HG03457 (cell line): Measurements from ENCODE around the gene ZNF185.
"Not testable (repeated sequence)": the region's sequence is repeated elsewhere in the genome, so short reads cannot be mapped to it uniquely, and the experiment has no call there.

ENCODE experiments used
- ATAC-seq: cut with Tn5 transposase; IDR thresholded peaks from one replicate; pipeline ENCODE4 v1.9.1; 2021; ENCODE audit warnings: moderate number of reproducible peaks; ENCODE audit not compliant: unreplicated experiment

ZNF185 gene

GRCh38 chrX:152895121-152895520, 2.7 kb upstream of the ZNF185 start:
- ATAC-seq = no peak

DNA sequence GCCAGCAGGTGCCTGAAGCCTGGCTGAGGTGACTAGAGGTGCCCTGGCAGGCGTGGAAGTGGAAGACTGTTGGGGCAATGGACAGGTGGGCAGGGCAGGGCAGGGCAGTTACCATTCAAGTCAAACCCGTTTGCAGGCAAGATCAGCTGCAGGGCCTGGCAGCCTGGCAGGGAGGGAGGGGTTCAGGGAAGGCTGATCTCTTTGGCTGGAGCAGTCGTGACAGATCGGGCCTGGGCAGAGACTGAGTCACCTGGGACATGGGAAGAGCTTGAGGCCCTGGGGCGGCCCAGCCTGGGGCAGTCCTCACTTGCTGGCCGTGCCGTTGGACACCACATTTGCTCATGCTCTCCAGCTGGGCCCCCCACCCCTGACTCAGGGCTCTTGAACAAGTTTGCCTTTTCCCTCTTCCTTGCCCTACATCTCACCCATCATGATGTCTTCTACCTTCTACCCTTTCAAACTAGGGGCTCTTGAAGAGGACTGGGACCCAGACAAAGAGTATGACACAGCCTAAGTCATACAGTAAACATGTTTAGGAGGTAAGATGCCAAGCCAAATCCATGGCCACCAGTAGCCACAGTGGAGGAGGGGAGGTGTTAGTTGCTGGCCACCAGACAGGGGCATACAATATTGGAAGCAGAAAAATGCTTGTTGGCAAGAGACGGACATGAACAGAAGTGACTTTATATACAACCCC, 2.0 kb upstream of the ZNF185 start:
- ATAC-seq = no peak

DNA sequence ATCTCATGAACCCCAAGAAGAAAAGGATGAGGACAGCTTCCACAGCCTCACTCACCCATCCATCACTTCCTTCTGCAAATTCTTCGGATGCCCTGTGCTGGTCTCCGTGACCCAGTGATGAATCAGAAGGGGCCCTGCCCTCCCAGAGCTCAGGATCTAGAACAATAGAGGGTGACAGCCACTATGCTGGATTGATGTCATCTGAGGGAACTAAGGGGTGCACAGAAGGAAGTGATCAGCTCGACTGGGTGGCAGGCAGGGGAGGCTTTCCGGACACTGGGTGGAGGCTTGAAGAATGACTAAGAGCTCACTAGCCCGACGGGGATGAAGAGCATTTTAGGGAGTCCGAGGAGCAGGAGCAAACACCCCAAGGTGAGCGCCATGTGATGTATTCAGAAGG, 1.4 kb upstream of the ZNF185 start:
- no peak for ATAC-seq

GRCh38 chrX:152898442-152898841, 575 bp downstream of the ZNF185 start:
- ATAC-seq = no peak

DNA sequence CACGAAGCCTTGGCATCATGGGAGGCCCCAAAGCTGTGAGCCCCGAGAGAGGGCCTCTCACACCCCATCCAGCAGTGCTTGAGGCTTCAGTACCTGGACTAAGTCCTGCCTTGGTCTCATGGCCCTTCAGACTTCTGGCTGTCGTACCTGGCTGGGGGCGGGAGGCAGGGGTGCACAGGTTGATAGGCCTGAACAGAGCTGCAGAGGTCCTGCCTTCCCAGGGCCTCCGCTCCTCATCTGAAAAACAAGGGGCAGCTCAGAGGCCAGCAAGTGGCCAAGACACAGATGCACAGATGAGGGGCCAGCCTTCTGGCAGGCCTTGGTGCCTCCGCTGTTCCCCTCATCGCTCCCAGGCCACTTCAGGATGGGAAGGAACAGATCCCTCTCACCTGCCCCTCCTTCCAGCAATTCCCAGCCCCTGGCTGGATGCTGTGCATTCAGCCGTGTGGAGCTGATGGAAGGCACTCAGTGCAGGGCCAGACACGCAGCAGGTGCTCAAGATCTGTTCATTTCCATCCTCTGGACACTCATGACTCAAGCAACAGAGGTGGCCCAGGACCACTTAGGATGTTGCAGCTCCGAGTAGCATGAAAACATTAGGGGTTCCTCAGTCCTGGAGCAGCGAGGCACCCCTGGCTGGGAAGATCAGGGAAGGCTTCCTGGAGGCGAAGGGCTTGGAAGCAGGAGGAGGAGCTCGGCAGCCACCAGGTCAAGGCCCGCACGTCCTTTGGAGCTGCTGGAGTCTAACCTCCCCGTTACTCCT, 1.4 kb downstream of the ZNF185 start:
- no peak for ATAC-seq

- ATAC-seq = no peak
These were observed 2.2 kb downstream of the ZNF185 start for GRCh38 chrX:152899874-152900719.

DNA sequence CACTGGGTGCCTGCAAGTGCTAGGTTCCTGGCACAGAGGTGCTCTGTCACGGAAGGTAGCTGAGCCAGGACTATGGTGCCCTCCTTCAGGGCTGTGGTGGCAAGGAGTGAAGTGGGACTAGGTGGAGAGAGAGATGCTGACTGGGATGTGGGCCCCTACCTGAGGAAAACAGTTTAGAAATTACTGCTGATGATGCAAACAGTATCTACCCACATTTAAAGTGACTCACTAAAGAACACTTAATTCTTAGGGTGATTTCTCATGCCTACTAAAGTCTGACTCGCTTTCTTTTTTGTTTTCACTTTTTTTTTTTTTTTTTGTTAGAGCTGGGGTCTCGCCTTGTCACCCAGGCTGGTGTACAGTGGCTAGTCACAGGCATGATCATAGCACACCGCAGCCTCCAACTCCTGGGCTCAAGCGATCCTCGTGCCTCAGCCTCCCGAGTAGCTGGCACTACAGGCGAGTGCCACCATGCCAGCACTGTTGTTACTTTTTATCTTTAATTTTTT, 3.1 kb downstream of the ZNF185 start:
- ATAC-seq = no peak

GRCh38 chrX:152901816-152902501, 4.1 kb downstream of the ZNF185 start:
- ATAC-seq = no peak

- no peak for ATAC-seq
These were observed 4.6 kb downstream of the ZNF185 start for GRCh38 chrX:152902502-152902820.

DNA sequence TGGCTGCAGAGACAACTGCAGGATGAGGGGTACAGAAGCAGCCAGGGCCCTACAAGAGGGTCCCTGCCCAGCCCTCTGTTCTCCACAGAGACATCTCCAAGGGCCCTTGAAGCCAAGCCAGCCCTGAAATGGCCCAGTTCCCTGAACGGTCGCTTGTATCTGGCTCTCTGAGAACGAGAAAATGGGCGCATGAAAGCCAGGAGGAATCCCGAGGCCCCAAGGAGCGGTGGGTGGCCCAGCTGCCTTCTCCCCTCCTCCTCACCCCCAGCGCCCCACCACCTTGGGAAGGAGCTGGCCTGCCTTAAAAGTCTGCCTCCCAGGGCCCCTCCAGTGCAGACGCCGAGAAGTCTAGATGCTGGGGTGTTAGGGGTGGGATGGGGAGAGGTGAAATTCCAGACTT, 5.7 kb downstream of the ZNF185 start:
- ATAC-seq = no peak

DNA sequence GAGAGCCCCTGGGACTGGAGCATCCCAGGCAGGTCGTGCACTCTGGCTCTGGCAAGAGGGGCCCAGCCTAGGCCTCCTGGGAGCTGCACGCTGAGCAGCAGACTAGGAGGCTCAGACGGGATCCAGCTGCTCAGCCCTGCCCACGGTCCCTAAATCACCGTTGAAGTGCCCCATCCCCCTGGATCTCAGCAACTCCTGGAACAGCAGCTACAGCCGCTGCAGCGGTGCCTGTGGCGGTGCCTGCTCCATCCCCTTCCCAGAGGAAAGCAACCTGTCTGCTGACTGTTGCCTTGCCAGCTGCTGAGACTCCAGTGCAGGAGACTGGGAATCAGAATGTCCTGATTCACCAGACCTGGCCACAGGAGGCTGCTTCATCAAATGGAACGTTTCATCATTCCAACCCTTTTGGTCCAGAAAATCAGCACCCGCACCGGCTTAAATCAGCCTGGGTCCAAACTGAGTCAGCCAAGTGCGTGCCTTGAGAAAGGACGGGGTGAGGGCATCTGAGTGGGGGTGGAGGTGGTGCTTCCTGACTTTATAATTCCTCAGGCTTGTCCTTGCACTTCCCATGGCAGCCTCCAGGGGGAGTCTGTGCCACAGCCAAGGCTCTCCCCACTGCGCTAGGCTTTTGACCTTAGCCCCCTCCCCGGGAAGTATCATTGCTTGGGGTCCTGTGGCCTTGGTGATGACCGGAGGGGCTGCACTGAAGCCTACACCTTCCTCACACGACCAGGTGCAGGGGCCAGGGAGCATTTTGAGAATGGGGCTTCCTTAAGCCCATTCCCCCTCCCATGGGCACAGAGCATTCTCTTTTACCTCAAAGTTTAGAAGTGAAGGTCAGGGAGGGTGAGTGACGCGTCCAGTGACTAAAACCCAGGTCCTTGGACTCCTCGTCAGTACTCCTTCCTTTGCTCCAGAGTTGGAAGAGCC, 6.5 kb downstream of the ZNF185 start:
- no peak for ATAC-seq

GRCh38 chrX:152905081-152905420, 7.2 kb downstream of the ZNF185 start:
- no peak for ATAC-seq

GRCh38 chrX:152907084-152907651, 9.3 kb downstream of the ZNF185 start:
- ATAC-seq = no peak

DNA sequence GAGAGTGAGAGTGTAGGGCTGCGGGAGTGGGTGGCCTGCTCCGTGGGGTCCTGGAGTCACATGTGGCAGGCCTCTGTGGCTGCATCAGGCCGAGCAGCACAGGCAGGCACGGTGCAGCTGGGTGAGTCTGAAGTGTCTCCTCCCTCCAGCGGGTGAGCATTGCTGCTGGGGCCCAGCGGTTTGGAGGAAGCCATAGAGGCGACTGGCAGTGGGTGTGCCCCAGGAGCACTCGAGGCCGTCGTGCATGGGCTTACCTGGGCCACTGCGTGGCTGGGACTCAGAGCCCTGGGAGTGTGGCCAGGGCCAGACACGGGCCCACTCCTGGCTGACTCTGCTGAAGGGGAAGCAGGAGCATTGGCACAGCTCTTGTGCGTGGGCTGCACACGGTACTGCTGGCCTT, 10.6 kb downstream of the ZNF185 start:
- ATAC-seq = no peak

DNA sequence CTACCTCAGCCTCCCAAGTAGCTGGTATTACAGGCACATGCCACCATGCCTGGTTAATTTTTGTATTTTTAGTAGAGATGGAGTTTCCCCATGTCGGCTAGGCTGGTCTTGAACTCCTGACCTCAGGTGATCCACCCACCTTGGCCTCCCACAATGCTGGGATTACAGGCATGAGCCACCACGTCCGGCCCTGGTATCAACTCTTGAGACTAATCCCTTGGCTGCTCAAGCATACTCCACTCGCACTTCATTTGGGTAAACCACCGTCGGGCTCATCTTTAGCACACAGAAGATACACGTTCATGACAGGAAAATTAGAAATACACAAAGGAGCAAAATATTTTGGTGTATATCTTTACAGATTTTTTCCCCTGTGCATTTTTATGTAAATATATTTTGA, 12.2 kb downstream of the ZNF185 start:
- not testable (repeated sequence) for ATAC-seq

GRCh38 chrX:152912106-152912505, 14.2 kb downstream of the ZNF185 start:
- no peak for ATAC-seq

GRCh38 chrX:152912641-152913040, 14.8 kb downstream of the ZNF185 start:
- no peak for ATAC-seq

GRCh38 chrX:152913346-152913745, 15.5 kb downstream of the ZNF185 start:
- ATAC-seq = no peak

GRCh38 chrX:152913910-152914309, 16.0 kb downstream of the ZNF185 start:
- no peak for ATAC-seq
